Natural killer cell (primary cell): ENCODE measurements around the gene HLF. TPM values are rescaled to one million over a fixed set of nuclear protein-coding genes. Genes with fewer than 3 reads are reported as not detected.

Source experiments
- ATAC-seq, 3 donors: fragments of 150-1000 bp in 2 of 3; fragments of 200-7000 bp in 1 of 3; cut with Tn5 transposase; 1 replicate in 1 of 3; 2 replicates in 2 of 3; pipeline ENCODE4 v1.10.0; 2021; ENCODE audit warnings: mild to moderate bottlenecking in 2 of 3, moderate library complexity in 2 of 3
- DNase-seq, 2 donors: peaks; one replicate each; pipeline versions ENCODE4 v3.0.0 to v3.0.0-alpha.2; 2013 to 2021; ENCODE audit warnings: mixed read lengths in 1 of 2
- H3K27ac ChIP-seq: one replicate; pipeline ENCODE4 v1.5.1; 2013; ENCODE audit warnings: mild to moderate bottlenecking, low read length
- H3K27me3 ChIP-seq: one replicate; pipeline ENCODE4 v1.6.1; 2013; ENCODE audit warnings: low read length; ENCODE audit not compliant: control insufficient read depth, insufficient read depth
- H3K36me3 ChIP-seq: one replicate; pipeline ENCODE4 v1.6.1; 2013; ENCODE audit warnings: low read length; ENCODE audit not compliant: control insufficient read depth, insufficient read depth
- H3K4me1 ChIP-seq: one replicate; pipeline ENCODE4 v1.6.1; 2013; ENCODE audit warnings: low read length; ENCODE audit not compliant: control insufficient read depth, insufficient read depth
- H3K4me3 ChIP-seq: one replicate; pipeline ENCODE4 v1.5.1; 2013; ENCODE audit warnings: low read length
- H3K9me3 ChIP-seq: one replicate; pipeline ENCODE4 v1.6.1; 2013; ENCODE audit warnings: low read length; ENCODE audit not compliant: control insufficient read depth, insufficient read depth
- H3K27ac Mint-ChIP-seq, 2 donors: one replicate each; pipeline ENCODE4 v1.8.0; 2022; ENCODE audit warnings: mild to moderate bottlenecking in 2 of 2, mixed read lengths in 2 of 2, moderate library complexity in 1 of 2
- H3K27me3 Mint-ChIP-seq, 2 donors: one replicate each; pipeline ENCODE4 v1.8.0; 2022; ENCODE audit warnings: low read depth in 2 of 2, mixed read lengths in 2 of 2
- H3K36me3 Mint-ChIP-seq: one replicate; pipeline ENCODE4 v1.8.0; 2022; ENCODE audit warnings: mixed read lengths
- H3K4me1 Mint-ChIP-seq, 2 donors: one replicate each; pipeline ENCODE4 v1.8.0; 2022; ENCODE audit warnings: mixed read lengths in 2 of 2
- H3K4me3 Mint-ChIP-seq: one replicate; pipeline ENCODE4 v1.8.0; 2022; ENCODE audit warnings: mild to moderate bottlenecking, moderate library complexity, mixed read lengths
- H3K9me3 Mint-ChIP-seq, 2 donors: one replicate each; pipeline ENCODE4 v1.8.0; 2022; ENCODE audit warnings: mixed read lengths in 2 of 2
- CTCF ChIP-seq: fragments of 200-600 bp; IDR thresholded peaks from one replicate; pipeline ENCODE4 v1.8.0; 2022; ENCODE audit warnings: antibody characterized with exemption
- WGBS: methylation state at CpG from one replicate; pipeline ENCODE4 v1.1.7; 2013; ENCODE audit warnings: missing lambda C conversion rate; ENCODE audit not compliant: insufficient coverage; 5-methylcytosine and 5-hydroxymethylcytosine counted together
- intact Hi-C: fragments of 100-400 bp; cut with micrococcal nuclease; formaldehyde crosslinking; loops from one replicate; pipeline ENCODE4 v1.14.2; 2022
- total RNA-seq, 4 donors: library from RNA; stranded (reverse); fragments of 120-200 nt in 1 of 4; gene quantifications; one replicate each; pipeline versions ENCODE4 v1.2.3 to v1.2.4, GENCODE V29; 2013 to 2022

Gene HLF
- total RNA-seq, 3 donors from 2014 or later (not counting 1 experiment from before 2014, with no cell fraction given) = 0.14 to 0.59 (median 0.15) TPM

GRCh38 chr17:55343900-55344513 lies 79.2 kb downstream of the HLF start:
- 88% methylated on average over 2 of the region's 4 CpGs for WGBS
- no peaks in the 10 kb centered on the region for H3K4me1 ChIP-seq
- H3K27ac ChIP-seq = no peak overlapping the region
- no peaks in the 10 kb centered on the region for H3K36me3 ChIP-seq
- no peak overlapping the region for H3K4me3 ChIP-seq
- ATAC-seq (no peak), DNase-seq (no peak)
- Mint-ChIP-seq H3K4me1 (peaks cover 5 to 6% of the 10 kb centered on the region in 2 donors), H3K27ac (no peak overlapping the region), H3K27me3 (peaks cover 5 to 10% of the 10 kb centered on the region in 2 donors), H3K4me3 (no peak overlapping the region), H3K9me3 (no peaks in the 10 kb centered on the region), H3K36me3 (no peaks in the 10 kb centered on the region)
- TF ChIP-seq CTCF = no peak
- H3K27me3 ChIP-seq = peaks cover 3% of the 10 kb centered on the region
- intact Hi-C loops = no loop called here
- H3K9me3 ChIP-seq = no peaks in the 10 kb centered on the region

- Histone ChIP-seq H3K36me3 (no peaks in the 10 kb centered on the region), H3K4me3 (no peak overlapping the region), H3K27me3 (no peaks in the 10 kb centered on the region), H3K9me3 (no peaks in the 10 kb centered on the region), H3K4me1 (no peaks in the 10 kb centered on the region), H3K27ac (no peak overlapping the region)
- Mint-ChIP-seq H3K9me3 (no peaks in the 10 kb centered on the region), H3K27me3 (peaks cover 0 to 8% of the 10 kb centered on the region in 2 donors), H3K36me3 (no peaks in the 10 kb centered on the region), H3K4me1 (peaks cover 5 to 6% of the 10 kb centered on the region in 2 donors), H3K27ac (no peak overlapping the region), H3K4me3 (no peak overlapping the region)
- intact Hi-C loops = no loop called here
- WGBS = 67% methylated on average over 3 of the region's 3 CpGs
- no peak for TF ChIP-seq CTCF
- DNase-seq (no peak), ATAC-seq (peak in 1 of 3 donors; percentile 61)
These were observed 79.8 kb downstream of the HLF start for GRCh38 chr17:55344514-55344997.

- 87% methylated on average over 1 of the region's 1 CpG for WGBS
- no peak overlapping the region for H3K4me3 ChIP-seq
- intact Hi-C loops = no loop called here
- no peaks in the 10 kb centered on the region for H3K27me3 ChIP-seq
- no peak for DNase-seq
- ATAC-seq = no peak
- no peak for TF ChIP-seq CTCF
- Mint-ChIP-seq H3K36me3 (no peaks in the 10 kb centered on the region), H3K27me3 (peaks cover 0 to 4% of the 10 kb centered on the region in 2 donors), H3K27ac (no peak overlapping the region), H3K4me3 (no peak overlapping the region), H3K4me1 (peaks cover 5 to 6% of the 10 kb centered on the region in 2 donors), H3K9me3 (no peaks in the 10 kb centered on the region)
- no peaks in the 10 kb centered on the region for H3K9me3 ChIP-seq
- no peaks in the 10 kb centered on the region for H3K36me3 ChIP-seq
- no peaks in the 10 kb centered on the region for H3K4me1 ChIP-seq
- no peak overlapping the region for H3K27ac ChIP-seq
These were observed 80.4 kb downstream of the HLF start for GRCh38 chr17:55345132-55345531.

- Histone ChIP-seq H3K36me3 (no peaks in the 10 kb centered on the region), H3K4me1 (no peaks in the 10 kb centered on the region), H3K4me3 (no peak overlapping the region), H3K9me3 (no peaks in the 10 kb centered on the region), H3K27ac (no peak overlapping the region), H3K27me3 (no peaks in the 10 kb centered on the region)
- intact Hi-C loops = no loop called here
- Mint-ChIP-seq H3K4me3 (no peak overlapping the region), H3K36me3 (no peaks in the 10 kb centered on the region), H3K9me3 (no peaks in the 10 kb centered on the region), H3K27me3 (no peaks in the 10 kb centered on the region), H3K27ac (no peak overlapping the region), H3K4me1 (peaks cover 5 to 6% of the 10 kb centered on the region in 2 donors)
- DNase-seq (no peak), ATAC-seq (no peak)
- WGBS = 100% methylated on average over 1 of the region's 1 CpG
- TF ChIP-seq CTCF = no peak
These were observed 81.9 kb downstream of the HLF start for GRCh38 chr17:55346658-55347057.
